ENCODE results near the gene SELENOV. TPM values are rescaled to one million over a fixed set of nuclear protein-coding genes. Genes with fewer than 3 reads are reported as not detected.

The SELENOV gene
- total and polyA plus RNA-seq, 9 of the 15 experiments (the other 6 are each of a cell fraction or from before 2014, with no cell fraction given), result 0.04 to 0.09 (median 0.06) TPM; not detected in 4

DNA sequence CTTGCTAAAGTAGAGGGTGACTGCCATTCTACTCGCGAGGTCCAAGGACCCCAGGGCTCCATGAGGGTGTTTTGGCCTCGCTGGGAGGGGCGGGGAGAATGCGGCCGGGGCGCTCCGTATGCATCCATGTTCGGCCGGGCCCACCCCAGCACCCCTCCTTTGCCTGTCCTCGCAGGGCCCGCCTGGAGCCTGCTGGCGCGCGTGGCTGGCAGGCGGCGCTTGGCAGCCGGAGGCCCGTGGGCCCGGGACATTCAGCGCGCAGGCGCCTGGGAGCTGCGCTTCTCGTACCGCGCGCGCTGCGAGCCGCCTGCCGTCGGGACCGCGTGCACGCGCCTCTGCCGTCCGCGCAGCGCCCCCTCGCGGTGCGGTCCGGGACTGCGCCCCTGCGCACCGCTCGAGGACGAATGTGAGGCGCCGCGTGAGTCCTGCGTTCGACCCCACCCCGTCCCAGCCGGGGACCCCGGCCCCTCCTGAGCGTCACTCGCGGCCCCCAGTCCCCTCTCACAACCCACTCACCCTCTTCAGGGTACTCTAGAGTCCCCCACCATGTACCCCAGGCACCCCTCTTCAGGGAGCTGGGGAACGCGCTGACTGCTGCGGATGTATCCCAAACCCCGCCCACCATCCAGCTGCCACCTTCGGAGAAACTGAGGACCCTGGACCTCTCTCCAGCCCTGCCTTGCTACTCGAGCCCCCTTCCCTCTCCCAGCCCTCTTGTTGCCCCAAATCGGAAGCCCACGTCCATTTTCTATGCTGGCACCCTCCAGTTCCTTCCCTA lies 12.1 kb upstream of the SELENOV start (continued):
- TF ChIP-seq, protein P1, sequence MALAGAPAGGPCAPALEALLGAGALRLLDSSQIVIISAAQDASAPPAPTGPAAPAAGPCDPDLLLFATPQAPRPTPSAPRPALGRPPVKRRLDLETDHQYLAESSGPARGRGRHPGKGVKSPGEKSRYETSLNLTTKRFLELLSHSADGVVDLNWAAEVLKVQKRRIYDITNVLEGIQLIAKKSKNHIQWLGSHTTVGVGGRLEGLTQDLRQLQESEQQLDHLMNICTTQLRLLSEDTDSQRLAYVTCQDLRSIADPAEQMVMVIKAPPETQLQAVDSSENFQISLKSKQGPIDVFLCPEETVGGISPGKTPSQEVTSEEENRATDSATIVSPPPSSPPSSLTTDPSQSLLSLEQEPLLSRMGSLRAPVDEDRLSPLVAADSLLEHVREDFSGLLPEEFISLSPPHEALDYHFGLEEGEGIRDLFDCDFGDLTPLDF (CRISPR knock-in tag; IDR thresholded peaks at IDR 0.05), result peak; percentile 99
- TF ChIP-seq, protein P2, sequence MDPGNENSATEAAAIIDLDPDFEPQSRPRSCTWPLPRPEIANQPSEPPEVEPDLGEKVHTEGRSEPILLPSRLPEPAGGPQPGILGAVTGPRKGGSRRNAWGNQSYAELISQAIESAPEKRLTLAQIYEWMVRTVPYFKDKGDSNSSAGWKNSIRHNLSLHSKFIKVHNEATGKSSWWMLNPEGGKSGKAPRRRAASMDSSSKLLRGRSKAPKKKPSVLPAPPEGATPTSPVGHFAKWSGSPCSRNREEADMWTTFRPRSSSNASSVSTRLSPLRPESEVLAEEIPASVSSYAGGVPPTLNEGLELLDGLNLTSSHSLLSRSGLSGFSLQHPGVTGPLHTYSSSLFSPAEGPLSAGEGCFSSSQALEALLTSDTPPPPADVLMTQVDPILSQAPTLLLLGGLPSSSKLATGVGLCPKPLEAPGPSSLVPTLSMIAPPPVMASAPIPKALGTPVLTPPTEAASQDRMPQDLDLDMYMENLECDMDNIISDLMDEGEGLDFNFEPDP (CRISPR knock-in tag; IDR thresholded peaks at IDR 0.05), result no peak
- TF ChIP-seq CSDE1 (IDR thresholded peaks at IDR 0.05), result no peak
- no peak for TF ChIP-seq ILF3 (IDR thresholded peaks at IDR 0.05; ENCODE audit: borderline replicate concordance)
- no peak for TF ChIP-seq ELF4 (CRISPR knock-in tag; IDR thresholded peaks at IDR 0.05)
- no peak for TF ChIP-seq ARHGAP35 (IDR thresholded peaks at IDR 0.05; ENCODE audit: partially characterized antibody)
- TF ChIP-seq HDAC8 (tag; IDR thresholded peaks at IDR 0.05), result peak; percentile 88
- TF ChIP-seq ZNF830 (CRISPR knock-in tag; IDR thresholded peaks at IDR 0.05), result 0 out of 2 replicates have a peak, but pooled peaks have one; percentile 68
- no peak for TF ChIP-seq MTF1 (CRISPR knock-in tag; IDR thresholded peaks at IDR 0.05; ENCODE audit: borderline replicate concordance)
- no peak for TF ChIP-seq SMARCA5 (IDR thresholded peaks at IDR 0.05)
- no peak; the same call in 1 of the 2 replicates for TF ChIP-seq MBD2 (IDR thresholded peaks at IDR 0.05; ENCODE audit: borderline replicate concordance, low read depth)
- peak; percentile 99 for TF ChIP-seq NR3C1 (CRISPR knock-in tag; IDR thresholded peaks at IDR 0.05)
- TF ChIP-seq, protein P3, sequence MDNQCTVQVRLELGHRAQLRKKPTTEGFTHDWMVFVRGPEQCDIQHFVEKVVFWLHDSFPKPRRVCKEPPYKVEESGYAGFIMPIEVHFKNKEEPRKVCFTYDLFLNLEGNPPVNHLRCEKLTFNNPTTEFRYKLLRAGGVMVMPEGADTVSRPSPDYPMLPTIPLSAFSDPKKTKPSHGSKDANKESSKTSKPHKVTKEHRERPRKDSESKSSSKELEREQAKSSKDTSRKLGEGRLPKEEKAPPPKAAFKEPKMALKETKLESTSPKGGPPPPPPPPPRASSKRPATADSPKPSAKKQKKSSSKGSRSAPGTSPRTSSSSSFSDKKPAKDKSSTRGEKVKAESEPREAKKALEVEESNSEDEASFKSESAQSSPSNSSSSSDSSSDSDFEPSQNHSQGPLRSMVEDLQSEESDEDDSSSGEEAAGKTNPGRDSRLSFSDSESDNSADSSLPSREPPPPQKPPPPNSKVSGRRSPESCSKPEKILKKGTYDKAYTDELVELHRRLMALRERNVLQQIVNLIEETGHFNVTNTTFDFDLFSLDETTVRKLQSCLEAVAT (IDR thresholded peaks at IDR 0.05), result no peak
- 0 out of 2 replicates have a peak, but pooled peaks have one; percentile 33 for TF ChIP-seq SOX6 (IDR thresholded peaks at IDR 0.05)
- TF ChIP-seq MTA3 (IDR thresholded peaks at IDR 0.05; ENCODE audit: borderline replicate concordance), result peak; percentile 57; the same call in 1 of the 2 replicates
- TF ChIP-seq NCOA4 (IDR thresholded peaks at IDR 0.05; ENCODE audit: partially characterized antibody), result no peak
- TF ChIP-seq NFXL1 (CRISPR knock-in tag; IDR thresholded peaks at IDR 0.05), result no peak
- TF ChIP-seq, protein P4, sequence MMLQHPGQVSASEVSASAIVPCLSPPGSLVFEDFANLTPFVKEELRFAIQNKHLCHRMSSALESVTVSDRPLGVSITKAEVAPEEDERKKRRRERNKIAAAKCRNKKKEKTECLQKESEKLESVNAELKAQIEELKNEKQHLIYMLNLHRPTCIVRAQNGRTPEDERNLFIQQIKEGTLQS (IDR thresholded peaks at IDR 0.05), result no peak
- TF ChIP-seq, protein P4 (CRISPR knock-in tag; conservative IDR thresholded peaks at IDR 0.05), result peak; percentile 73; the same call in 1 of the 2 replicates
- TF ChIP-seq, protein P5, sequence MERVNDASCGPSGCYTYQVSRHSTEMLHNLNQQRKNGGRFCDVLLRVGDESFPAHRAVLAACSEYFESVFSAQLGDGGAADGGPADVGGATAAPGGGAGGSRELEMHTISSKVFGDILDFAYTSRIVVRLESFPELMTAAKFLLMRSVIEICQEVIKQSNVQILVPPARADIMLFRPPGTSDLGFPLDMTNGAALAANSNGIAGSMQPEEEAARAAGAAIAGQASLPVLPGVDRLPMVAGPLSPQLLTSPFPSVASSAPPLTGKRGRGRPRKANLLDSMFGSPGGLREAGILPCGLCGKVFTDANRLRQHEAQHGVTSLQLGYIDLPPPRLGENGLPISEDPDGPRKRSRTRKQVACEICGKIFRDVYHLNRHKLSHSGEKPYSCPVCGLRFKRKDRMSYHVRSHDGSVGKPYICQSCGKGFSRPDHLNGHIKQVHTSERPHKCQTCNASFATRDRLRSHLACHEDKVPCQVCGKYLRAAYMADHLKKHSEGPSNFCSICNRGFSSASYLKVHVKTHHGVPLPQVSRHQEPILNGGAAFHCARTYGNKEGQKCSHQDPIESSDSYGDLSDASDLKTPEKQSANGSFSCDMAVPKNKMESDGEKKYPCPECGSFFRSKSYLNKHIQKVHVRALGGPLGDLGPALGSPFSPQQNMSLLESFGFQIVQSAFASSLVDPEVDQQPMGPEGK (CRISPR knock-in tag; IDR thresholded peaks at IDR 0.05; ENCODE audit: borderline replicate concordance), result no peak
- TF ChIP-seq BMI1 (IDR thresholded peaks at IDR 0.05; ENCODE audit: low read length), result no peak
- no peak for TF ChIP-seq SMAD2 (IDR thresholded peaks at IDR 0.05; ENCODE audit: low read depth, low read length)
- TF ChIP-seq ZNF785 (CRISPR knock-in tag; IDR thresholded peaks at IDR 0.05), result no peak

All from K562 (cell line).